NT2/D1 (cell line): Measurements from ENCODE around the gene AP5S1.

ENCODE experiments used
- SUZ12 ChIP-seq: IDR thresholded peaks from 2 replicates; pipeline ENCODE4 v1.6.1; 2011; ENCODE audit not compliant: insufficient read length, insufficient read depth; ENCODE audit errors: extremely low read depth
- YY1 ChIP-seq: IDR thresholded peaks from 2 replicates; pipeline ENCODE4 v1.6.1; 2011; ENCODE audit not compliant: insufficient read length, insufficient read depth

DNA sequence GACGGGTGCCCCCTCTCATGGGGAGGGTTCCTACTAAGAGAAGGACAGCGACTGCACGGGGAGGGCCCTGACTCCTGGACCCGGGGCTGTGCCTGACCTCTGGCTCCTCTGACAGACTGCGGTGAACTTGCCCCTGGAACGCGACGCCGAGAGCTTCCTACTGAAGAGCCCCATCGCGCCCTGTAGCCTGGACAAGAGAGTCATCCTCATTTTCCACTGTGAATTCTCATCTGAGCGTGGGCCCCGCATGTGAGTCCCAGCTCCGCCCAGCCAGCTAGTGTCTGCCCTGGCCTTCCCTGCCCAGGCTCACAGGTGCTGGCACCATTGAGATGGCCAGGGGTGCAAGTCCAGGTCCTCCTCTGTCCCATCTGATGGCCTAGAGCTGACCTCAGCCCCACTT is 17.1 kb upstream of the AP5S1 start:
- TF ChIP-seq SUZ12 (no peak), YY1 (no peak)
